Cardiac muscle cell (in vitro differentiated cells and primary cell): ENCODE results near the gene TMEM41B. TPM values are rescaled to one million over a fixed set of nuclear protein-coding genes. Genes with fewer than 3 reads are reported as not detected.

Experiments used
- DNase-seq, 2 donors: peaks; one replicate each; pipeline versions ENCODE4 v3.0.0 to v3.0.0-alpha.2; 2010 to 2017; ENCODE audit warnings: low read depth in 1 of 2, low spot score in 1 of 2
- H3K27ac ChIP-seq: fragments of 200-600 bp; sonication (generic); 2 replicates; pipeline ENCODE4 v1.5.1; 2016
- H3K27me3 ChIP-seq: fragments of 200-600 bp; sonication (generic); 2 replicates; pipeline ENCODE4 v1.6.0; 2016; ENCODE audit warnings: control low read depth
- H3K36me3 ChIP-seq: fragments of 200-600 bp; sonication (generic); 2 replicates; pipeline ENCODE4 v1.5.1; 2016; ENCODE audit warnings: control low read depth
- H3K4me1 ChIP-seq: fragments of 200-600 bp; sonication (generic); 2 replicates; pipeline ENCODE4 v1.8.1; 2017; ENCODE audit warnings: low read depth, mild to moderate bottlenecking, mixed run types
- H3K4me3 ChIP-seq: fragments of 200-600 bp; sonication (generic); 2 replicates; pipeline ENCODE4 v1.5.1; 2016; ENCODE audit warnings: mild to moderate bottlenecking
- H3K9me3 ChIP-seq: fragments of 200-600 bp; sonication (generic); 2 replicates; pipeline ENCODE4 v1.5.1; 2017; ENCODE audit warnings: low read depth, mild to moderate bottlenecking, control low read depth
- CTCF ChIP-seq: IDR thresholded peaks from 2 replicates; pipeline ENCODE4 v1.5.1; 2012; ENCODE audit warnings: low read depth, mild to moderate bottlenecking, low read length
- polyA plus RNA-seq: library from polyadenylated mRNA; unstranded; fragments of >200 nt; fragmentation: Nextera tagmentation; extraction: Ambion mirVana; gene quantifications from 2 replicates; pipeline ENCODE4 v1.2.1, GENCODE V29; 2016
- total RNA-seq: library from RNA; depleted of rRNA; stranded (reverse); fragments of >200 nt; gene quantifications from 2 replicates; pipeline ENCODE4 v1.2.3, GENCODE V29; 2016

TMEM41B gene
- total and polyA plus RNA-seq, 2 experiments from 2014 or later, result 63.3 to 77.0 TPM

- no peak for TF ChIP-seq CTCF
- Histone ChIP-seq H3K27me3 (no peaks in the 10 kb centered on the region), H3K4me3 (no peak overlapping the region), H3K9me3 (no peaks in the 10 kb centered on the region), H3K27ac (no peak overlapping the region), H3K36me3 (peaks cover 27% of the 10 kb centered on the region), H3K4me1 (peaks cover 3% of the 10 kb centered on the region)
- no peak for DNase-seq
These were observed 28.4 kb downstream of the TMEM41B start for GRCh38 chr11:9285850-9286587.

- no peaks in the 10 kb centered on the region for H3K9me3 ChIP-seq
- H3K4me3 ChIP-seq, result no peak overlapping the region
- no peak for TF ChIP-seq CTCF
- peak; percentile 31 to 78 for DNase-seq
- H3K36me3 ChIP-seq, result peaks cover 16% of the 10 kb centered on the region
- H3K27me3 ChIP-seq, result no peaks in the 10 kb centered on the region
- peaks cover 7% of the 10 kb centered on the region for H3K4me1 ChIP-seq
- peak overlapping the region; percentile 58 for H3K27ac ChIP-seq
These were observed 33.6 kb downstream of the TMEM41B start for GRCh38 chr11:9280655-9281301.

- DNase-seq, result no peak
- TF ChIP-seq CTCF, result no peak
These were observed 37.2 kb downstream of the TMEM41B start for GRCh38 chr11:9277176-9277575.

GRCh38 chr11:9276571-9276970 lies 37.8 kb downstream of the TMEM41B start:
- no peak for DNase-seq
- Histone ChIP-seq H3K9me3 (no peaks in the 10 kb centered on the region), H3K4me1 (peaks cover 22% of the 10 kb centered on the region), H3K36me3 (peaks cover 6% of the 10 kb centered on the region), H3K27me3 (no peaks in the 10 kb centered on the region), H3K27ac (peak overlapping the region; percentile 81), H3K4me3 (no peak overlapping the region)
- no peak for TF ChIP-seq CTCF

More at GRCh38 chr11:9277176-9277575, 37.2 kb downstream of the TMEM41B start:
- Histone ChIP-seq H3K27me3 (no peaks in the 10 kb centered on the region), H3K4me1 (peaks cover 16% of the 10 kb centered on the region), H3K9me3 (no peaks in the 10 kb centered on the region), H3K4me3 (no peak overlapping the region), H3K36me3 (peaks cover 6% of the 10 kb centered on the region), H3K27ac (peak overlapping the region; percentile 81)

- no peaks in the 10 kb centered on the region for H3K9me3 ChIP-seq
- DNase-seq, result peak in 1 of 2 donors; percentile 35
- H3K27ac ChIP-seq, result peak overlapping the region; percentile 15
These were observed 39.7 kb downstream of the TMEM41B start for GRCh38 chr11:9274499-9275258.

More at GRCh38 chr11:9274499-9275258, 39.7 kb downstream of the TMEM41B start:
- Histone ChIP-seq H3K36me3 (no peaks in the 10 kb centered on the region), H3K27me3 (no peaks in the 10 kb centered on the region), H3K4me3 (no peak overlapping the region), H3K4me1 (peaks cover 27% of the 10 kb centered on the region)
- TF ChIP-seq CTCF, result no peak
